ENCODE data around the gene MYO7B. TPM values are rescaled to one million over a fixed set of nuclear protein-coding genes. Genes with fewer than 3 reads are reported as not detected.

Gene MYO7B
- total RNA-seq, 4 donors from 2014 or later, result 0.56 TPM; not detected in 3

- intact Hi-C loops (cut with DNase I), result no loop called here
- Histone ChIP-seq H3K27me3 (no peaks in the 10 kb centered on the region), H3K4me1 (no peaks in the 10 kb centered on the region), H3K4me3 (replicated peaks in 1 of 3) (no peak overlapping the region), H3K36me3 (no peaks in the 10 kb centered on the region), H3K9me3 (no peaks in the 10 kb centered on the region), H3K27ac (no peak overlapping the region)
- 90 to 92% methylated on average over 3 of the region's 3 CpGs for WGBS, 2 donors
- TF ChIP-seq POLR2A (IDR thresholded peaks at IDR 0.05), result no peak
- no peak for DNase-seq
These were observed 79.2 kb downstream of the MYO7B start for GRCh38 chr2:127614731-127615130.

GRCh38 chr2:127615511-127616166 lies 80.2 kb downstream of the MYO7B start:
- Histone ChIP-seq H3K4me1 (no peaks in the 10 kb centered on the region), H3K27me3 (no peaks in the 10 kb centered on the region), H3K4me3 (replicated peaks in 1 of 3) (no peak overlapping the region), H3K9me3 (no peaks in the 10 kb centered on the region), H3K36me3 (no peaks in the 10 kb centered on the region), H3K27ac (no peak overlapping the region)
- intact Hi-C loops (cut with DNase I), result no loop called here
- 77 to 78% methylated on average over 18 of the region's 18 CpGs for WGBS, 2 donors
- no peak for TF ChIP-seq POLR2A (IDR thresholded peaks at IDR 0.05)
- no peak for TF ChIP-seq CTCF (IDR thresholded peaks at IDR 0.05)
- DNase-seq, result no peak

GRCh38 chr2:127618551-127619202 lies 83.2 kb downstream of the MYO7B start:
- no peak overlapping the region for H3K27ac ChIP-seq
- no peaks in the 10 kb centered on the region for H3K27me3 ChIP-seq
- no peaks in the 10 kb centered on the region for H3K9me3 ChIP-seq
- no peaks in the 10 kb centered on the region for H3K36me3 ChIP-seq
- no peaks in the 10 kb centered on the region for H3K4me1 ChIP-seq
- 61 to 75% methylated on average over 7 of the region's 7 CpGs for WGBS, 2 donors
- TF ChIP-seq POLR2A (IDR thresholded peaks at IDR 0.05) (no peak), CTCF (IDR thresholded peaks at IDR 0.05) (no peak)
- intact Hi-C loops (cut with DNase I), result no loop called here
- no peak overlapping the region for H3K4me3 ChIP-seq (replicated peaks in 1 of 3)
- DNase-seq, result no peak

GRCh38 chr2:127619203-127619590 lies 83.7 kb downstream of the MYO7B start:
- H3K27me3 ChIP-seq, result no peaks in the 10 kb centered on the region
- no peak overlapping the region for H3K4me3 ChIP-seq (replicated peaks in 1 of 3)
- 93 to 98% methylated on average over 6 of the region's 6 CpGs for WGBS, 2 donors
- no peak overlapping the region for H3K27ac ChIP-seq
- no peaks in the 10 kb centered on the region for H3K36me3 ChIP-seq
- TF ChIP-seq CTCF (IDR thresholded peaks at IDR 0.05), result no peak
- TF ChIP-seq POLR2A (IDR thresholded peaks at IDR 0.05), result no peak
- no peak for DNase-seq
- H3K4me1 ChIP-seq, result no peaks in the 10 kb centered on the region
- intact Hi-C loops (cut with DNase I), result no loop called here
- no peaks in the 10 kb centered on the region for H3K9me3 ChIP-seq

GRCh38 chr2:127619877-127620705 lies 84.6 kb downstream of the MYO7B start:
- TF ChIP-seq CTCF (IDR thresholded peaks at IDR 0.05), result no peak
- TF ChIP-seq POLR2A (IDR thresholded peaks at IDR 0.05), result no peak
- H3K27ac ChIP-seq, result no peak overlapping the region
- intact Hi-C loops (cut with DNase I), result no loop called here
- no peak overlapping the region for H3K4me3 ChIP-seq (replicated peaks in 1 of 3)
- 75 to 87% methylated on average over 13 to 14 of the region's 16 CpGs for WGBS, 2 donors
- H3K36me3 ChIP-seq, result no peaks in the 10 kb centered on the region
- no peaks in the 10 kb centered on the region for H3K27me3 ChIP-seq
- no peaks in the 10 kb centered on the region for H3K4me1 ChIP-seq
- no peaks in the 10 kb centered on the region for H3K9me3 ChIP-seq
- no peak for DNase-seq

Measured in thyroid gland (tissue), 4 donors.